ENCODE measurements around the gene YES1.
"Not testable (repeated sequence)": the region's sequence is repeated elsewhere in the genome, so short reads cannot be mapped to it uniquely, and the experiment has no call there.

Gene YES1

GRCh38 chr18:686339-687111, 125.5 kb downstream of the YES1 start:
- DNase-seq (ENCODE audit: low read depth, low spot score) = peak; percentile 18

DNA sequence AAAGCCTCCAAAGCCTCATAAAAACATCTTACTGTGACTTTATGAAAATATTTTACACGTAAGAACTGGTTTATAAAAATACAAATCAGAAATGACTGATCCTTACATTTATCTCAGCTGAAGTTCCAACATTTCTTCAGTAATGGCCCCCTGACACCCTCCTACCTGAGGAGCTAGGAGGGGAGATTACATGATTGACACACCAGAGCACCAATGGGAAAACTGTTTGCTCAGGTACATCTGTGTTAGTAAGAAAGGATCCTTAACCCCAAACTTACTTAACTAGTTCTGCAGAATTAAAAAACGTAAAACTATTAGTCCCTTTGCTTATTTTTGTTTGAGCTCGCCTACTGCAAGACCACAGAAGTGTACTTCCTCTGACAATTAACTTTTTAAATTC, 126.6 kb downstream of the YES1 start:
- DNase-seq (ENCODE audit: low read depth, low spot score) = no peak

DNA sequence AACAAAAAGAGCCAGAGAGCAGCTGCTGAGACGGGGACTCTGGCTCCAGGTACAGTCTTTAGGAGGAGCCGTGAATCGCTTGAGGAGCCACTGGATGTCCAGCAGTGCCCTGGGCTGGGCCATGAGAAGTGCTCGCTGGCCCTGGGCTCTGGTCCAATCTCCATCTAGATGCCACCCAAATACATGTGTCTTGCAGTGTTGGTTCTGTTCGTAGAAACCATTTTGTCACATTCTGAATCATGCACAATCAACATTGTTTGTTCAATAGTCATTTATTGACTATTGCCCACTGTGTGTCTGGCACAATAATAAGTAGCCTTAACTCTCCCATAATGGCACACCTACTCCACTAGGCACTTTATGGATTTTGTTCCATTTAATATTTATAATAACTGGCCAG, 128.5 kb downstream of the YES1 start:
- DNase-seq (ENCODE audit: low read depth, low spot score) = no peak

DNA sequence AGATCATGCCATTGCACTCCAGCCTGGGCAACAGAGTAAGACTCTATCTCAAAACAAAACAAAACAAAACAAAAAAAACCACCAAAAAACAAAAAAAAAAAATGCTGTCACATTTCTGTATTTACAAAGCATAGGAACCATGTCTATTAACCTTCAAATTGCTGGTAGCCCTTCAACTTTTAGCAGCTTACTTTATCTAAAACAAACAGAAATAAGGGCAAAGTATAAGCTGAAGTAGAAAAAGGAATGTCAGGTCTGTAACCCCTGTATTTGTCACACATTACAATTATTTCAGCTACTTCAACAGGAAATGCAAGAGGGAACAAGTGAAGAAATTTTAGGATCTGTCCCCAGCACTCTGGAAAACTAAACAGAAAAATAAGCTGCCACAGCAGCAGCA, 129.2 kb downstream of the YES1 start:
- DNase-seq (ENCODE audit: low read depth, low spot score) = no peak

- DNase-seq (ENCODE audit: low read depth, low spot score) = not testable (repeated sequence)
Measured at GRCh38 chr18:682416-682815, 129.6 kb downstream of the YES1 start.

- DNase-seq (ENCODE audit: low read depth, low spot score) = no peak
Measured at GRCh38 chr18:681985-682384, 130.1 kb downstream of the YES1 start.

DNA sequence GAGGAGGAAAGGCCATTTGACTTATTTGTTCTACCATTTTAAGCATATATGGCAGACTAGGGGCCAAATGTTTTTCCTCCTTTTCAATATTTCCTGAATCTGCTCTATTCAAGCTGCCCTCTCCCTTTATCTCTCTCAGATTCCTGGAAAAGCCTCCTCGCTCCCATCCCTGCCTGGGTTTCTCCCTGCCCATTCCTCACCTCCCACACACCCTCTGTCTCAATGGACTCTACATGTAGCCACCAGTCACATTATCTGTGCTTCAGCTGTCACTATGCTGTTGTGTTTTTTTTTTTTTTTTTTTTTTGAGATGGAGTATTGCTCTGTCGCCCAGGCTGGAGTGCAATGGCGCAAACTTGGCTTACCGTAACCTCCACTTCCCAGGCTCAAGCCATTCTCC, 131.7 kb downstream of the YES1 start:
- no peak for DNase-seq (ENCODE audit: low read depth, low spot score)

- DNase-seq (ENCODE audit: low read depth, low spot score) = no peak
Measured at GRCh38 chr18:679516-679915, 132.5 kb downstream of the YES1 start.

DNA sequence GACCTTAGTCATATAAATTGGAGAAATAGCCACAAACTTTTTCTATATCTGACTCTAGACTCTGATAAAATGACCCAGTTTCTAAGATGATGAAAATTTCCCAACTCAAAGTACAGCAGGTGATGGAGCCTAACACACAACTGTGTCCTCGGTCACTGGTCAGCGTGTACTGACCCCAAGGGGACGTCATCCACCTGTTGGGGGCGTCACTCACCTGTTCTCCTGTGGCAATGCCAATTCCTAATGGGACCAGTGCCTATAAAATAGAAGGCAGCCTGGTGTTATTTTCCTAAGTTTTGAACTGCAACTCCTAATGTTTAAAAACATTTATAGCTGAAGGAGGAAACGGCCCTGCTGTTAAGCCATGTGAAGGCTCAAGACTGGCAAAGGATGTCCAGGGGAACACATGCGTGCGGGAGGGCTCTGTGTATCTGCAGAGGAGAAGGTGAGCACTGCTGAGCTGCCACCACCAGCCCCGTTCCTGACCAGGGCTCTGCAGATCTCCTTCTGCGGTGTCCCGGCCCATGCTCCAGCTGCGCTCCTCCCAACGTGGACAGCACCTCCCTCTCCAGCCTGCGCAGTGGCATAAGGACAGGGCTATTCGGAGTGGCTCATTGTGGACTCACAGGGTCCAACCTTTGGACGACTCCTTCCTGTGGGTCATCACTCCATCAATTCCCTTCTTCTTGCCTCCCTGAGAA, 133.4 kb downstream of the YES1 start:
- no peak for DNase-seq (ENCODE audit: low read depth, low spot score)

GRCh38 chr18:677951-678381, 134.1 kb downstream of the YES1 start:
- DNase-seq (ENCODE audit: low read depth, low spot score) = peak; percentile 64

GRCh38 chr18:677145-677544, 134.9 kb downstream of the YES1 start:
- DNase-seq (ENCODE audit: low read depth, low spot score) = no peak

GRCh38 chr18:676736-677135, 135.3 kb downstream of the YES1 start:
- no peak for DNase-seq (ENCODE audit: low read depth, low spot score)

DNA sequence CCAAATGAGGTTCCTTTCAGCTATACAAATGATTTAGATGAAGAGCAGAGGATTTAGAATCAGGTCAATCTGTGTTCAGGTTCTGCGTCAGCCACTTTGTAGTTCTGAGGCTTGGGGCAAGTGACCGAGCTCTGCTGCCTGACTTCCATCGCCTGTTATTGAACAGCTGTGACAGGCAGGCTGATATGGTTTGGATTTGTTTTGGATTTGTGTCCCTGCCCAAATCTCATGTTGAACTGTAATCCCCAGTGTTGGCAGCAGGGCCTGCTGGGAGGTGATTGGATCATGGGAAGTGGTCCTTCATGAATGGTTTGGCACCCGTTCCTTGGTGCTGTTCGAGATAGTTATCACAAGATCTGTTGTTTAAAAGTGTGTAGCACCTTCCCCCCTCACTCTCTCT, 136.0 kb downstream of the YES1 start:
- DNase-seq (ENCODE audit: low read depth, low spot score) = no peak

- DNase-seq (ENCODE audit: low read depth, low spot score) = no peak
Measured at GRCh38 chr18:675307-675706, 136.7 kb downstream of the YES1 start.

DNA sequence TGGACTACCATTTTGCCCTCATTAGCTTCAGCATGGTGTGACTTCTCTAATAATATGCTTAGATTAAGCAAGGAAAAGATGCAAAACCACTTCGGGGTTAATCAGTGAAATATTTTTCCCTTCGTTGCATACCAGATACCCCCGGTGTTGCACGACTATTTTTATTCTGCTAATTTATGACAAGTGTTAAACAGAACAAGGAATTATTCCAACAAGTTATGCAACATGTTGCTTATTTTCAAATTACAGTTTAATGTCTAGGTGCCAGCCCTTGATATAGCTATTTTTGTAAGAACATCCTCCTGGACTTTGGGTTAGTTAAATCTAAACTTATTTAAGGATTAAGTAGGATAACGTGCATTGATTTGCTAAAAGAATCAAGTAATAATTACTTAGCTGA, 138.3 kb downstream of the YES1 start:
- no peak for DNase-seq (ENCODE audit: low read depth, low spot score)

- DNase-seq (ENCODE audit: low read depth, low spot score) = no peak
Measured at GRCh38 chr18:673317-673716, 138.7 kb downstream of the YES1 start.
